Activated naive CD4-positive, alpha-beta T cell treated with anti-CD3 and anti-CD28 coated beads, Interleukin-2, amount 10 ng/mL, durations not matched to agents 5 hours and 36 hours (primary cell): ENCODE measurements around the gene MAGEA9. TPM values are rescaled to one million over a fixed set of nuclear protein-coding genes. Genes with fewer than 3 reads are reported as not detected.

Experiments used
- total RNA-seq, 2 experiments: library from RNA; stranded (reverse); gene quantifications; one replicate each; pipeline ENCODE4 v1.2.3, GENCODE V29; 2021

Gene MAGEA9
- total RNA-seq, result not detected

GRCh38 chrX:149781727-149782126 lies at the start of gene MAGEA9:
Gene MAGEA9 (plus strand): TSS chrX:149781930. CDS start chrX:149786211, 4,281 bp downstream.

GRCh38 chrX:149773768-149774167 lies 8.0 kb upstream of the MAGEA9 start, which contains the start of gene HSFX1:
Gene HSFX1 (plus strand): TSS chrX:149774068. CDS start chrX:149774682, 614 bp downstream.

Other genes with a start within 250 kb of the MAGEA9 start
- 10 to 100 TPM; 23.0 to 25.2 TPM for gene EOLA1, start 240.9 kb upstream of the MAGEA9 start, total RNA-seq
- gene HSFX3, start 232.0 kb upstream of the MAGEA9 start, total RNA-seq, result not detected
- not detected for gene MAGEA9B, start 194.5 kb upstream of the MAGEA9 start, total RNA-seq
- gene HSFX2, start 186.6 kb upstream of the MAGEA9 start, total RNA-seq, result under 1 TPM in 1 of 2 experiments, not detected in 1; 0.33 TPM
- gene TMEM185A, start 150.1 kb upstream of the MAGEA9 start, total RNA-seq, result 10 to 100 TPM; 18.0 to 20.7 TPM
- not detected for gene MAGEA11, start 69.9 kb upstream of the MAGEA9 start, total RNA-seq
- under 1 TPM; 0.58 to 0.88 TPM for gene HSFX1, start 7.9 kb upstream of the MAGEA9 start, total RNA-seq
- gene MAGEA8, start 99.3 kb downstream of the MAGEA9 start, total RNA-seq, result not detected
- gene HSFX4, start 147.6 kb downstream of the MAGEA9 start, total RNA-seq, result not detected
- gene EOLA2, start 156.6 kb downstream of the MAGEA9 start, total RNA-seq, result 10 to 100 TPM; 31.6 to 32.6 TPM